Right kidney (tissue), 1 donor: ENCODE data around the gene NOS1AP.
A peak's percentile ranks its signal among the peaks of the same experiment; 100 is the strongest.

Experiments used
- DNase-seq: peaks from one replicate; pipeline ENCODE4 v3.0.0-alpha.2; 2016

The NOS1AP gene

GRCh38 chr1:162386292-162387225, 317.1 kb downstream of the NOS1AP start:
- no peak for DNase-seq

GRCh38 chr1:162387226-162388082, 318.0 kb downstream of the NOS1AP start:
- DNase-seq = no peak

GRCh38 chr1:162388083-162388594, 318.6 kb downstream of the NOS1AP start:
- no peak for DNase-seq

GRCh38 chr1:162388615-162389014, 319.1 kb downstream of the NOS1AP start:
- DNase-seq = no peak

GRCh38 chr1:162389021-162389818, 319.7 kb downstream of the NOS1AP start:
- no peak for DNase-seq

- peak; percentile 38 for DNase-seq
These were observed 320.5 kb downstream of the NOS1AP start for GRCh38 chr1:162389971-162390370.

GRCh38 chr1:162390396-162391185, 321.1 kb downstream of the NOS1AP start:
- DNase-seq = no peak

GRCh38 chr1:162391790-162392563, 322.5 kb downstream of the NOS1AP start:
- no peak for DNase-seq

- DNase-seq = no peak
These were observed 326.9 kb downstream of the NOS1AP start for GRCh38 chr1:162396201-162396906.

- DNase-seq = no peak
These were observed 327.6 kb downstream of the NOS1AP start for GRCh38 chr1:162397039-162397448.

- no peak for DNase-seq
These were observed 328.6 kb downstream of the NOS1AP start for GRCh38 chr1:162397943-162398560.

- no peak for DNase-seq
These were observed 329.6 kb downstream of the NOS1AP start for GRCh38 chr1:162398999-162399580.

GRCh38 chr1:162400790-162401355, 331.4 kb downstream of the NOS1AP start:
- DNase-seq = no peak

GRCh38 chr1:162404550-162405160, 335.2 kb downstream of the NOS1AP start:
- no peak for DNase-seq

GRCh38 chr1:162405800-162406199, 336.3 kb downstream of the NOS1AP start:
- DNase-seq = no peak

GRCh38 chr1:162406811-162407210, 337.3 kb downstream of the NOS1AP start:
- DNase-seq = no peak

- no peak for DNase-seq
These were observed 338.0 kb downstream of the NOS1AP start for GRCh38 chr1:162407539-162407938.

GRCh38 chr1:162412002-162412401, 342.5 kb downstream of the NOS1AP start, which contains the start of gene SH2D1B:
SH2D1B (minus strand) TSS chr1:162412136; CDS start chr1:162412016, 120 bp downstream.
- DNase-seq = no peak
